Activated naive CD8-positive, alpha-beta T cell treated with anti-CD3 and anti-CD28 coated beads for 36 hours (primary cell): ENCODE data around the gene KIFC1. TPM values are rescaled to one million over a fixed set of nuclear protein-coding genes. Genes with fewer than 3 reads are reported as not detected.
"Not testable (repeated sequence)": the region's sequence is repeated elsewhere in the genome, so short reads cannot be mapped to it uniquely, and the experiment has no call there.

Experiments
- DNase-seq: peaks from one replicate; pipeline ENCODE4 v3.0.0; 2021
- H3K27ac Mint-ChIP-seq: one replicate; pipeline ENCODE4 v1.8.0; 2022; ENCODE audit warnings: mild to moderate bottlenecking, moderate library complexity, mixed read lengths
- H3K27me3 Mint-ChIP-seq: one replicate; pipeline ENCODE4 v1.8.0; 2022; ENCODE audit warnings: mild to moderate bottlenecking, mixed read lengths
- H3K36me3 Mint-ChIP-seq: one replicate; pipeline ENCODE4 v1.8.0; 2021; ENCODE audit warnings: mild to moderate bottlenecking, mixed read lengths
- H3K4me1 Mint-ChIP-seq: one replicate; pipeline ENCODE4 v1.8.0; 2021; ENCODE audit warnings: mixed read lengths
- H3K4me3 Mint-ChIP-seq: one replicate; pipeline ENCODE4 v1.8.0; 2022; ENCODE audit warnings: mild to moderate bottlenecking, moderate library complexity, mixed read lengths
- H3K9me3 Mint-ChIP-seq: one replicate; pipeline ENCODE4 v1.8.0; 2022; ENCODE audit warnings: mixed read lengths
- total RNA-seq, 2 experiments: library from RNA; stranded (reverse); gene quantifications; one replicate each; pipeline ENCODE4 v1.2.3, GENCODE V29; 2021

KIFC1 gene
- total RNA-seq, 2 experiments from 2014 or later, result 74.1 to 76.9 TPM

- DNase-seq, result no peak
- Mint-ChIP-seq H3K36me3 (no peaks in the 10 kb centered on the region), H3K4me3 (no peak overlapping the region), H3K4me1 (no peaks in the 10 kb centered on the region), H3K9me3 (no peaks in the 10 kb centered on the region), H3K27ac (no peak overlapping the region), H3K27me3 (no peaks in the 10 kb centered on the region)
Measured at GRCh38 chr6:33367009-33367714, 24.5 kb upstream of the KIFC1 start.

GRCh38 chr6:33367715-33368025 lies 24.0 kb upstream of the KIFC1 start:
- H3K9me3 Mint-ChIP-seq, H3K36me3 Mint-ChIP-seq, H3K27ac Mint-ChIP-seq, H3K4me1 Mint-ChIP-seq, H3K27me3 Mint-ChIP-seq, H3K4me3 Mint-ChIP-seq, DNase-seq: not testable (repeated sequence)

- not testable (repeated sequence) for DNase-seq, H3K27ac Mint-ChIP-seq, H3K4me3 Mint-ChIP-seq, H3K4me1 Mint-ChIP-seq, H3K27me3 Mint-ChIP-seq, H3K9me3 Mint-ChIP-seq, H3K36me3 Mint-ChIP-seq
Measured at GRCh38 chr6:33371901-33372300, 19.7 kb upstream of the KIFC1 start.

GRCh38 chr6:33372526-33373123 lies 19.0 kb upstream of the KIFC1 start:
- Mint-ChIP-seq H3K4me3 (no peak overlapping the region), H3K36me3 (no peaks in the 10 kb centered on the region), H3K4me1 (peaks cover 10% of the 10 kb centered on the region), H3K27ac (no peak overlapping the region), H3K27me3 (no peaks in the 10 kb centered on the region), H3K9me3 (no peaks in the 10 kb centered on the region)
- DNase-seq, result no peak

- Mint-ChIP-seq H3K27ac (no peak overlapping the region), H3K27me3 (no peaks in the 10 kb centered on the region), H3K4me3 (no peak overlapping the region), H3K4me1 (peaks cover 10% of the 10 kb centered on the region), H3K36me3 (no peaks in the 10 kb centered on the region), H3K9me3 (no peaks in the 10 kb centered on the region)
- no peak for DNase-seq
Measured at GRCh38 chr6:33373960-33374910, 17.4 kb upstream of the KIFC1 start.

- H3K9me3 Mint-ChIP-seq, result no peaks in the 10 kb centered on the region
- peaks cover 10% of the 10 kb centered on the region for H3K4me1 Mint-ChIP-seq
- H3K4me3 Mint-ChIP-seq, result no peak overlapping the region
- no peak overlapping the region for H3K27ac Mint-ChIP-seq
- no peak for DNase-seq
- no peaks in the 10 kb centered on the region for H3K36me3 Mint-ChIP-seq
- no peaks in the 10 kb centered on the region for H3K27me3 Mint-ChIP-seq
Measured at GRCh38 chr6:33375143-33375671, 16.4 kb upstream of the KIFC1 start.

- Mint-ChIP-seq H3K27ac (no peak overlapping the region), H3K4me1 (peaks cover 10% of the 10 kb centered on the region), H3K9me3 (no peaks in the 10 kb centered on the region), H3K27me3 (no peaks in the 10 kb centered on the region), H3K36me3 (no peaks in the 10 kb centered on the region), H3K4me3 (no peak overlapping the region)
- DNase-seq, result no peak
Measured at GRCh38 chr6:33377171-33377570, 14.5 kb upstream of the KIFC1 start.

- H3K27ac Mint-ChIP-seq, H3K4me1 Mint-ChIP-seq, H3K27me3 Mint-ChIP-seq, H3K4me3 Mint-ChIP-seq, H3K9me3 Mint-ChIP-seq, H3K36me3 Mint-ChIP-seq, DNase-seq: not testable (repeated sequence)
Measured at GRCh38 chr6:33379184-33379583, 12.4 kb upstream of the KIFC1 start.

- Mint-ChIP-seq H3K27me3 (no peaks in the 10 kb centered on the region), H3K4me3 (no peak overlapping the region), H3K4me1 (peaks cover 3% of the 10 kb centered on the region), H3K36me3 (no peaks in the 10 kb centered on the region), H3K9me3 (no peaks in the 10 kb centered on the region), H3K27ac (peak overlapping the region; percentile 3)
- no peak for DNase-seq
Measured at GRCh38 chr6:33380272-33380981, 11.2 kb upstream of the KIFC1 start.

GRCh38 chr6:33383427-33384185 lies 8.0 kb upstream of the KIFC1 start:
- Mint-ChIP-seq H3K27me3 (no peaks in the 10 kb centered on the region), H3K36me3 (no peaks in the 10 kb centered on the region), H3K4me1 (no peaks in the 10 kb centered on the region), H3K4me3 (no peak overlapping the region), H3K27ac (no peak overlapping the region), H3K9me3 (no peaks in the 10 kb centered on the region)
- no peak for DNase-seq

- Mint-ChIP-seq H3K4me3 (no peak overlapping the region), H3K27ac (no peak overlapping the region), H3K36me3 (no peaks in the 10 kb centered on the region), H3K27me3 (no peaks in the 10 kb centered on the region), H3K9me3 (no peaks in the 10 kb centered on the region), H3K4me1 (no peaks in the 10 kb centered on the region)
- DNase-seq, result no peak
Measured at GRCh38 chr6:33384581-33385020, 7.0 kb upstream of the KIFC1 start.

GRCh38 chr6:33390173-33390572 lies 1.4 kb upstream of the KIFC1 start:
- Mint-ChIP-seq H3K36me3 (peaks cover 20% of the 10 kb centered on the region), H3K27ac (peak overlapping the region; percentile 96), H3K4me3 (no peak overlapping the region), H3K27me3 (no peaks in the 10 kb centered on the region), H3K9me3 (no peaks in the 10 kb centered on the region), H3K4me1 (peaks cover 28% of the 10 kb centered on the region)
- DNase-seq, result no peak

GRCh38 chr6:33390767-33391277 lies 801 bp upstream of the KIFC1 start:
- Mint-ChIP-seq H3K27ac (peak overlapping the region; percentile 96), H3K27me3 (no peaks in the 10 kb centered on the region), H3K9me3 (no peaks in the 10 kb centered on the region), H3K4me1 (peaks cover 30% of the 10 kb centered on the region), H3K36me3 (peaks cover 23% of the 10 kb centered on the region), H3K4me3 (peak overlapping the region; percentile 88)
- DNase-seq, result no peak
